Measurements from ENCODE around the gene BEX3. TPM values are rescaled to one million over a fixed set of nuclear protein-coding genes. Genes with fewer than 3 reads are reported as not detected.
A peak's percentile ranks its signal among the peaks of the same experiment; 100 is the strongest.

The BEX3 gene
- total RNA-seq, 1 experiment from 2014 or later = 173 TPM

GRCh38 chrX:103373581-103373980 is 2.8 kb upstream of the BEX3 start:
- no peak overlapping the region for H3K4me3 Mint-ChIP-seq (ENCODE audit: unreplicated experiment)
- POLR2A ChIA-PET = interaction anchor here (0.9 to 5.1 kb wide), 4 partner anchors 17 to 68 kb away, joined by 3 to 51 read pairs (median 6); partner anchors contain the start of gene TCEAL9
- no peaks in the 10 kb centered on the region for H3K9me3 Mint-ChIP-seq (ENCODE audit: unreplicated experiment)
- peaks cover 13% of the 10 kb centered on the region for H3K36me3 Mint-ChIP-seq (ENCODE audit: insufficient read depth, unreplicated experiment)
- H3K27ac Mint-ChIP-seq (ENCODE audit: low read depth, unreplicated experiment) = peak overlapping the region; percentile 84
- no peak for TF ChIP-seq CTCF (IDR thresholded peaks at IDR 0.05; ENCODE audit: unreplicated experiment)
- H3K27me3 Mint-ChIP-seq (ENCODE audit: insufficient read depth, unreplicated experiment) = peaks cover 32% of the 10 kb centered on the region
- BruUV-seq (replicated peaks) = no TSS peak
- intact Hi-C loops (cut with micrococcal nuclease) = no loop called here
- H3K4me1 Mint-ChIP-seq (ENCODE audit: insufficient read depth, unreplicated experiment) = peaks cover 5% of the 10 kb centered on the region
- DNase-seq (ENCODE audit: unreplicated experiment) = no peak
- CTCF ChIA-PET = interaction anchor here (0.6 to 1.3 kb wide), 2 partner anchors 90 to 279 kb away, joined by 3 to 4 read pairs; no protein-coding TSS in a partner anchor

GRCh38 chrX:103376979-103377324 is 614 bp downstream of the BEX3 start:
- Mint-ChIP-seq H3K27me3 (ENCODE audit: insufficient read depth, unreplicated experiment) (peaks cover 18% of the 10 kb centered on the region), H3K27ac (ENCODE audit: low read depth, unreplicated experiment) (peak overlapping the region; percentile 8), H3K4me1 (ENCODE audit: insufficient read depth, unreplicated experiment) (peaks cover 5% of the 10 kb centered on the region), H3K4me3 (ENCODE audit: unreplicated experiment) (peak overlapping the region; percentile 74), H3K9me3 (ENCODE audit: unreplicated experiment) (no peaks in the 10 kb centered on the region), H3K36me3 (ENCODE audit: insufficient read depth, unreplicated experiment) (peaks cover 13% of the 10 kb centered on the region)
- BruUV-seq (replicated peaks) = no TSS peak
- CTCF ChIA-PET = interaction anchor here (0.7 kb wide), 1 partner anchor 159 kb away, joined by 3 read pairs; no protein-coding TSS in a partner anchor
- POLR2A ChIA-PET = interaction anchor here (0.6 to 5.1 kb wide), 12 partner anchors 9 to 834 kb away, joined by 3 to 51 read pairs (median 4); partner anchors contain the start of gene TCEAL9
- DNase-seq (ENCODE audit: unreplicated experiment) = no peak
- no peak for TF ChIP-seq CTCF (IDR thresholded peaks at IDR 0.05; ENCODE audit: unreplicated experiment)
- intact Hi-C loops (cut with micrococcal nuclease) = loop anchor here (1.0 kb wide), 1 partner anchor 87 kb away; no protein-coding TSS in a partner anchor

- intact Hi-C loops (cut with micrococcal nuclease) = no loop called here
- no peak overlapping the region for H3K27ac Mint-ChIP-seq (ENCODE audit: low read depth, unreplicated experiment)
- no peak for DNase-seq (ENCODE audit: unreplicated experiment)
- TF ChIP-seq CTCF (IDR thresholded peaks at IDR 0.05; ENCODE audit: unreplicated experiment) = no peak
- H3K4me1 Mint-ChIP-seq (ENCODE audit: insufficient read depth, unreplicated experiment) = no peaks in the 10 kb centered on the region
- no peaks in the 10 kb centered on the region for H3K9me3 Mint-ChIP-seq (ENCODE audit: unreplicated experiment)
- H3K36me3 Mint-ChIP-seq (ENCODE audit: insufficient read depth, unreplicated experiment) = peaks cover 13% of the 10 kb centered on the region
- no peak overlapping the region for H3K4me3 Mint-ChIP-seq (ENCODE audit: unreplicated experiment)
- H3K27me3 Mint-ChIP-seq (ENCODE audit: insufficient read depth, unreplicated experiment) = peaks cover 7% of the 10 kb centered on the region
- no TSS peak for BruUV-seq (replicated peaks)
- CTCF ChIA-PET = no interaction called here
- POLR2A ChIA-PET = no interaction called here
Measured at GRCh38 chrX:103378990-103379389, 2.7 kb downstream of the BEX3 start.

GRCh38 chrX:103382877-103383276 is 6.5 kb downstream of the BEX3 start:
- H3K27me3 Mint-ChIP-seq (ENCODE audit: insufficient read depth, unreplicated experiment) = peaks cover 42% of the 10 kb centered on the region
- peaks cover 6% of the 10 kb centered on the region for H3K4me1 Mint-ChIP-seq (ENCODE audit: insufficient read depth, unreplicated experiment)
- POLR2A ChIA-PET = no interaction called here
- no peak overlapping the region for H3K4me3 Mint-ChIP-seq (ENCODE audit: unreplicated experiment)
- H3K9me3 Mint-ChIP-seq (ENCODE audit: unreplicated experiment) = no peaks in the 10 kb centered on the region
- no peak for DNase-seq (ENCODE audit: unreplicated experiment)
- no peak for TF ChIP-seq CTCF (IDR thresholded peaks at IDR 0.05; ENCODE audit: unreplicated experiment)
- H3K27ac Mint-ChIP-seq (ENCODE audit: low read depth, unreplicated experiment) = no peak overlapping the region
- intact Hi-C loops (cut with micrococcal nuclease) = no loop called here
- BruUV-seq (replicated peaks) = no TSS peak
- peaks cover 2% of the 10 kb centered on the region for H3K36me3 Mint-ChIP-seq (ENCODE audit: insufficient read depth, unreplicated experiment)
- CTCF ChIA-PET = no interaction called here

Measured in MCF 10A (cell line).